GM21515 (cell line): Measurements from ENCODE around the gene ATXN1.
"Not testable (repeated sequence)": the region's sequence is repeated elsewhere in the genome, so short reads cannot be mapped to it uniquely, and the experiment has no call there.

Experiments used
- ATAC-seq: cut with Tn5 transposase; IDR thresholded peaks from one replicate; pipeline ENCODE4 v1.9.1; 2021; ENCODE audit not compliant: unreplicated experiment

Gene ATXN1

GRCh38 chr6:16468991-16469615 is 292.2 kb downstream of the ATXN1 start:
- no peak for ATAC-seq

- ATAC-seq = no peak
Observed at GRCh38 chr6:16466800-16467553, 294.3 kb downstream of the ATXN1 start.

GRCh38 chr6:16464045-16464444 is 297.2 kb downstream of the ATXN1 start:
- ATAC-seq = no peak

- ATAC-seq = not testable (repeated sequence)
Observed at GRCh38 chr6:16463246-16463645, 298.0 kb downstream of the ATXN1 start.

- no peak for ATAC-seq
Observed at GRCh38 chr6:16461491-16461890, 299.8 kb downstream of the ATXN1 start.

GRCh38 chr6:16459472-16459871 is 301.8 kb downstream of the ATXN1 start:
- not testable (repeated sequence) for ATAC-seq

GRCh38 chr6:16452348-16452747 is 308.9 kb downstream of the ATXN1 start:
- ATAC-seq = no peak

- no peak for ATAC-seq
Observed at GRCh38 chr6:16450821-16451220, 310.4 kb downstream of the ATXN1 start.

GRCh38 chr6:16450285-16450684 is 311.0 kb downstream of the ATXN1 start:
- no peak for ATAC-seq

- ATAC-seq = no peak
Observed at GRCh38 chr6:16446273-16446672, 315.0 kb downstream of the ATXN1 start.

- no peak for ATAC-seq
Observed at GRCh38 chr6:16442031-16442430, 319.2 kb downstream of the ATXN1 start.

- no peak for ATAC-seq
Observed at GRCh38 chr6:16441262-16441661, 320.0 kb downstream of the ATXN1 start.

- ATAC-seq = no peak
Observed at GRCh38 chr6:16440636-16441212, 320.5 kb downstream of the ATXN1 start.

GRCh38 chr6:16438718-16439591 is 322.3 kb downstream of the ATXN1 start:
- no peak for ATAC-seq

GRCh38 chr6:16437984-16438383 is 323.3 kb downstream of the ATXN1 start:
- ATAC-seq = no peak

- no peak for ATAC-seq
Observed at GRCh38 chr6:16437095-16437494, 324.2 kb downstream of the ATXN1 start.

GRCh38 chr6:16436550-16436949 is 324.7 kb downstream of the ATXN1 start:
- no peak for ATAC-seq

GRCh38 chr6:16434885-16435284 is 326.4 kb downstream of the ATXN1 start:
- ATAC-seq = no peak

GRCh38 chr6:16433338-16433890 is 327.8 kb downstream of the ATXN1 start:
- ATAC-seq = no peak

GRCh38 chr6:16432075-16433032 is 328.9 kb downstream of the ATXN1 start:
- ATAC-seq = peak; percentile 58
